Lower lobe of right lung (tissue), 2 donors: ENCODE results near the gene TRPM8. TPM values are rescaled to one million over a fixed set of nuclear protein-coding genes. Genes with fewer than 3 reads are reported as not detected.

Experiments used
- ATAC-seq, 2 donors: fragments of 200-7000 bp; cut with Tn5 transposase; one replicate each; pipeline ENCODE4 v1.9.1; 2020 to 2022; ENCODE audit warnings: mild to moderate bottlenecking in 2 of 2, moderate library complexity in 2 of 2
- DNase-seq: peaks from one replicate; pipeline ENCODE4 v3.0.0-alpha.2; 2020
- H3K27ac ChIP-seq: fragments of 200-600 bp; one replicate; pipeline ENCODE4 v1.8.0; 2022
- H3K27me3 ChIP-seq: fragments of 200-600 bp; one replicate; pipeline ENCODE4 v1.8.0; 2022; ENCODE audit warnings: low read depth
- H3K36me3 ChIP-seq: fragments of 200-600 bp; one replicate; pipeline ENCODE4 v1.8.0; 2022; ENCODE audit warnings: mild to moderate bottlenecking
- H3K4me1 ChIP-seq: fragments of 200-600 bp; one replicate; pipeline ENCODE4 v1.8.0; 2022
- H3K4me3 ChIP-seq: fragments of 200-600 bp; one replicate; pipeline ENCODE4 v1.8.0; 2022; ENCODE audit warnings: mild to moderate bottlenecking
- H3K9me3 ChIP-seq: fragments of 200-600 bp; one replicate; pipeline ENCODE4 v1.8.0; 2022
- intact Hi-C: fragments of 100-400 bp; cut with DNase I; formaldehyde crosslinking; loops from one replicate; pipeline ENCODE4 v1.11.0; 2022
- total RNA-seq: library from RNA; stranded (reverse); fragmentation: NEBNext Ultra II Directional; extraction: Animal tissue kit (Norgen Biotek cat#: 25700); gene quantifications from one replicate; pipeline ENCODE4 v1.2.1, GENCODE V29; 2021
- TF ChIP-seq, protein P1 (sequence below): fragments of 200-600 bp; IDR thresholded peaks from one replicate; pipeline ENCODE4 v1.8.0; 2022; ENCODE audit warnings: antibody characterized with exemption, mild to moderate bottlenecking
- donor health status: DM: no; HTN: yes; CAD: no; lungs with severe emphysema.

Gene TRPM8
- total RNA-seq, 1 donor from 2014 or later, result not detected

DNA sequence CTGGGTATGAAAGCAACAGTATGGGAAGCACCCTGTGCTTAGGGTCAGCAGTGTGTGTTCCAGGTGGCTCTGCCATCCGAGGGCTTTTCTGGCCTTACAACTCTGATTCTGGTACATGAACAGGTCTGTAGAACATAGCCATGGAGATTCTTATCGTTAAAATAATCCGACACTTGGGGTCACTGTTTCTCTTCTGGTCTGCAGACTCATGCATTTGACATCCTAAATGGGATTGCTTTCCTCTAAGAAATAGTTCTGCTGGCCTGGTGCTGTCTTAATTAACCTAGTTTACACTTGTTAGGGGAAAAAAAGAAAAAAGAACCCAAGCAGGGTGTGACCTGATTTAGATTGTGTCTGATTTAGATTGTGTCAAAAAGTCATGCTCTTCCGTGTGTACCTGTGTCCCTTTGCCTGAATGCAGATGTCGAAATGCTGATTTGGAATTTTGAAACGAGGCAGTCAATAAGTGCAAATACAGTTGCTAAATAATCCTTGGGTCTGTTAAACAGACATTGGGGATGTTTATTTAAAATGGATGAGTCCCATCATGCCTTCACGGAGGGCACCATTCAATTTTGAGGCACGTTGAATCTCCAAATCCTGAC, 59.6 kb downstream of the TRPM8 start:
- no peaks in the 10 kb centered on the region for H3K9me3 ChIP-seq
- no peak overlapping the region for H3K27ac ChIP-seq
- TF ChIP-seq, protein P1, sequence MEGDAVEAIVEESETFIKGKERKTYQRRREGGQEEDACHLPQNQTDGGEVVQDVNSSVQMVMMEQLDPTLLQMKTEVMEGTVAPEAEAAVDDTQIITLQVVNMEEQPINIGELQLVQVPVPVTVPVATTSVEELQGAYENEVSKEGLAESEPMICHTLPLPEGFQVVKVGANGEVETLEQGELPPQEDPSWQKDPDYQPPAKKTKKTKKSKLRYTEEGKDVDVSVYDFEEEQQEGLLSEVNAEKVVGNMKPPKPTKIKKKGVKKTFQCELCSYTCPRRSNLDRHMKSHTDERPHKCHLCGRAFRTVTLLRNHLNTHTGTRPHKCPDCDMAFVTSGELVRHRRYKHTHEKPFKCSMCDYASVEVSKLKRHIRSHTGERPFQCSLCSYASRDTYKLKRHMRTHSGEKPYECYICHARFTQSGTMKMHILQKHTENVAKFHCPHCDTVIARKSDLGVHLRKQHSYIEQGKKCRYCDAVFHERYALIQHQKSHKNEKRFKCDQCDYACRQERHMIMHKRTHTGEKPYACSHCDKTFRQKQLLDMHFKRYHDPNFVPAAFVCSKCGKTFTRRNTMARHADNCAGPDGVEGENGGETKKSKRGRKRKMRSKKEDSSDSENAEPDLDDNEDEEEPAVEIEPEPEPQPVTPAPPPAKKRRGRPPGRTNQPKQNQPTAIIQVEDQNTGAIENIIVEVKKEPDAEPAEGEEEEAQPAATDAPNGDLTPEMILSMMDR, result peak; percentile 37
- ATAC-seq (peak; percentile 45 to 70), DNase-seq (no peak)
- H3K4me3 ChIP-seq, result no peak overlapping the region
- intact Hi-C loops, result loop anchor here (10.0 kb wide), 1 partner anchor 568 kb away; no protein-coding TSS in a partner anchor
- H3K27me3 ChIP-seq, result no peaks in the 10 kb centered on the region
- no peaks in the 10 kb centered on the region for H3K36me3 ChIP-seq
- no peaks in the 10 kb centered on the region for H3K4me1 ChIP-seq

DNA sequence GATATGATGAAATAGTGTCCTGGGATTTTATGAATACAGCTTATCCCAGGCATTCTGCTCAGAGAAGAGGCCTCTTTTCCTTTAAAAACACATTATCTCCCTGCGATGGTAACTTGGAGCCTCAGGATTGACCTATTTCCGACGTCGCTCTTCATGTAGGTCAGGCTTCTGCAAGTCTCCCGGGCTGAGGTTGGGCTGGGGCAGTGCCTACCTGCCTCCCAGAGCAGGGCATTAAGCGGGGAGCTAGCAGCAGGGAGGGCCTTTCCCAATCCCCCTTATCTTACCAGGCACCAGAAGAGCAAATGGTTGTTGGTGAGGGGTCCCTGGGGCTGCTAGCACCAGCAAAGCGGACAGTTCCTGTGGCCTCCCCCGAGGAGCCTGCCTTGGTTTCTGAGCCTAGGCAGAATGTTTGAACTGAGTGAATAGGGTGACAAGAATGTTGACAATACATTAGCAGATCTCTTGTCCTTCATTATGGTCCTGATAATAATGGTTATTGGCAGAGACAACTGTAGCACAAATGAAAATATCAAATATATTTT, 60.2 kb downstream of the TRPM8 start:
- no peaks in the 10 kb centered on the region for H3K4me1 ChIP-seq
- no peak overlapping the region for H3K4me3 ChIP-seq
- ATAC-seq (no peak), DNase-seq (no peak)
- no peak overlapping the region for H3K27ac ChIP-seq
- no peaks in the 10 kb centered on the region for H3K9me3 ChIP-seq
- TF ChIP-seq, protein P1, result no peak
- H3K27me3 ChIP-seq, result no peaks in the 10 kb centered on the region
- no peaks in the 10 kb centered on the region for H3K36me3 ChIP-seq
- intact Hi-C loops, result loop anchor here (10.0 kb wide), 1 partner anchor 567 kb away; no protein-coding TSS in a partner anchor

DNA sequence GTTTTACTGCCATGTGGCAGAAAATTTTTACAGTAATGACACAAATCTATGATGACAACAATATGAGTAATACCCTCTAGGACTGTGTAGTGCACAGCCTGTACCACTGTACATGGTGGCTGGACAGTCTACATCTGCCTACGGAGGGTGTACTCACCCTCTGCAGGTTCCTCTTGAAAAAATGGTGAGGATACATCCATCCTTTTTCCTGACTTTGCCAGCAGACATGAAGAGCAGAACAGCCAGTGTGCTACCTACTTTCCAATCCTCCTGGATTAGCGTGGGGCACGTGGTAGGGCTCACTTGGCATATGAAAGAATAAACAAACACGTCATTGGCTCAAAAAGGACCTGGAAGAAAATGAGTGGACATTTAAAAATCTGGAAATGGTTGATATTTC, 62.6 kb downstream of the TRPM8 start:
- ATAC-seq (no peak), DNase-seq (no peak)
- TF ChIP-seq, protein P1, result no peak
- Histone ChIP-seq H3K36me3 (no peaks in the 10 kb centered on the region), H3K27me3 (no peaks in the 10 kb centered on the region), H3K4me1 (no peaks in the 10 kb centered on the region), H3K9me3 (no peaks in the 10 kb centered on the region), H3K27ac (no peak overlapping the region), H3K4me3 (no peak overlapping the region)
- intact Hi-C loops, result loop anchor here (10.0 kb wide), 1 partner anchor 565 kb away; no protein-coding TSS in a partner anchor

DNA sequence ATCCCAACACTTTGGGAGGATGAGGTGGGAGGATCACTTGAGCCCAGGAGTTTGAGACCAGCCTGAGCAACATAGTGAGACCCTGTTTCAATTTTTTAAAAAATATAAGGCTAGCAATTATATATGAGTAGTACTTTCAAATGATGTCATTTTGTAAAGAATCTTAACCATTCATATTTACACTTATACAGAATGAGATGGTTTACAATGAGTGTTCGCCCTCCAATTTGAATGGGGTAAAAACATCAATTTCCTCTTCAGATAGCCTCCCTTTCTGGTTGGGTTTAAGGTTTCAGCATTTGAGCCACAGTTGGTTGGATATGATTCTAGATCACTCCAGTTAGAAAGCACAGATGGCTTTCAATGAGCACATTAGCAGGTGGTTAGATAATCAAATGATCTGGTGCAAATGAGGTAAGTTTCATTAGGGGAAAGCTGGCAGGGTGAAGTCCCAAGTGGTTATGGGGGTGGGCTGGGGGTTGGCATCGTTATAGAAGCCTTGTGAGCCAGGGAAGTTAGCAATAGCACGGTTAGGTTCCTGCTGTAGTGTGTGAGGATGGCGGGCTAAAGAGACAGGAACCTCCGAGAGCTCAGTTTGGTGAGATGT, 63.9 kb downstream of the TRPM8 start:
- no peak overlapping the region for H3K27ac ChIP-seq
- no peaks in the 10 kb centered on the region for H3K27me3 ChIP-seq
- H3K4me3 ChIP-seq, result no peak overlapping the region
- intact Hi-C loops, result no loop called here
- H3K4me1 ChIP-seq, result no peaks in the 10 kb centered on the region
- no peaks in the 10 kb centered on the region for H3K9me3 ChIP-seq
- ATAC-seq (no peak), DNase-seq (no peak)
- TF ChIP-seq, protein P1, result no peak
- no peaks in the 10 kb centered on the region for H3K36me3 ChIP-seq

DNA sequence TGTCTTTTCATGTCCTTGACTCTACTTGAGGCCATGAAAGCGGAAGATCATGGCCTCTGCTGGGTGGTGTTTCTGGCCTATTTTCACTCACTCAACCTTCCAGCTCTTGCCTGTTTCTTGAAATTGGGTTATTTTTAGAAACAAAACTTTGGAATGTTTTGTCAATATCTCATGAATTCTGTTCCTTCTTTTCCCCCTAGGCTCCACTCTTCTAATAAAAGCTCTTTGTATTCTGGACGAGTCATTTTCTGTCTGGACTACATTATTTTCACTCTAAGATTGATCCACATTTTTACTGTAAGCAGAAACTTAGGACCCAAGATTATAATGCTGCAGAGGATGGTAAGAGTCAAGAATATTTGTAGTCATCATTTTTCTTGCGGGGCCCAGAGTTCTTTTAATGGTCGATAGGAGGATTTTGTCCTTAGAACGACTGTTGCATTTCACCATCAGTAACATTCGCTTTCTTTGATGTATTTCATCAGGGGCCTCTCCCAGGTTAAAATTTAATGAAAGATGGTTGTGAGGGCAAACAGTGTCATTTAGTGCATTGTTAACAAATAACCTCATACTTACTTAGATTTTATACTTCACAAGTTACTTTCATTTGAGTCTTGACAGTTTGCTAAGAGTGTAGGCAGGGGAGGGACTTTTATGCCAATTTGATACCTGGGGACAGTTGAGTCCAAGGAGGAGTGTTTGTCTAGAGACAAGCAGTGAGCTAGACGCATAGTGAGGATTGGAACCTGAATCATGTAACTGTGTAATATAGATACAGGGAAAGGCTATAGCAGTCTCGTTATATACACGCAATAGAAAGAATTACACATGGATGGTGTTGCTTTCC, 64.6 kb downstream of the TRPM8 start:
- TF ChIP-seq, protein P1, result no peak
- no peaks in the 10 kb centered on the region for H3K4me1 ChIP-seq
- no peak overlapping the region for H3K27ac ChIP-seq
- ATAC-seq (no peak), DNase-seq (no peak)
- no peak overlapping the region for H3K4me3 ChIP-seq
- no peaks in the 10 kb centered on the region for H3K9me3 ChIP-seq
- no peaks in the 10 kb centered on the region for H3K27me3 ChIP-seq
- H3K36me3 ChIP-seq, result no peaks in the 10 kb centered on the region
- intact Hi-C loops, result no loop called here
